Suprapubic skin (tissue), 4 donors: Measurements from ENCODE around the gene KANSL3. TPM values are rescaled to one million over a fixed set of nuclear protein-coding genes. Genes with fewer than 3 reads are reported as not detected.

ENCODE experiments used
- DNase-seq, 2 donors: peaks; one replicate each; pipeline ENCODE4 v3.0.0-alpha.2; 2019; ENCODE audit warnings: low spot score in 2 of 2
- H3K27ac ChIP-seq: fragments of 200-600 bp; sonication (generic); one replicate; pipeline ENCODE4 v1.5.1; 2019
- H3K27me3 ChIP-seq: fragments of 200-600 bp; sonication (generic); one replicate; pipeline ENCODE4 v1.5.1; 2019
- H3K36me3 ChIP-seq: fragments of 200-600 bp; sonication (generic); one replicate; pipeline ENCODE4 v1.5.1; 2019
- H3K4me1 ChIP-seq: fragments of 200-600 bp; sonication (generic); one replicate; pipeline ENCODE4 v1.5.1; 2019
- H3K4me3 ChIP-seq: fragments of 200-600 bp; sonication (generic); one replicate; pipeline ENCODE4 v1.5.1; 2019; ENCODE audit warnings: mild to moderate bottlenecking
- H3K9me3 ChIP-seq: fragments of 200-600 bp; sonication (generic); one replicate; pipeline ENCODE4 v1.5.1; 2019
- CTCF ChIP-seq, 2 donors: fragments of 200-600 bp in 1 of 2; fragments of 450-650 bp in 1 of 2; sonication (generic) in 1 of 2; IDR thresholded peaks; one replicate each; pipeline ENCODE4 v1.5.1; 2016 to 2019; ENCODE audit warnings: antibody characterized with exemption in 2 of 2, mild to moderate bottlenecking in 1 of 2, moderate library complexity in 1 of 2
- EP300 ChIP-seq: sonication (generic); formaldehyde crosslinking; IDR thresholded peaks from one replicate; pipeline ENCODE4 v1.6.1; 2017; ENCODE audit warnings: antibody characterized with exemption
- POLR2A ChIP-seq, 2 donors: fragments of 450-650 bp; IDR thresholded peaks; one replicate each; pipeline ENCODE4 v1.6.1; 2017; ENCODE audit warnings: antibody characterized with exemption in 2 of 2, mild to moderate bottlenecking in 2 of 2, moderate library complexity in 2 of 2
- POLR2AphosphoS5 ChIP-seq, 3 donors: sonication (generic); formaldehyde crosslinking; IDR thresholded peaks; one replicate each; pipeline ENCODE4 v1.6.1; 2017; ENCODE audit warnings: antibody characterized with exemption in 3 of 3
- WGBS: methylation state at CpG from one replicate; pipeline ENCODE4 v1.1.5; 2018; 5-methylcytosine and 5-hydroxymethylcytosine counted together
- total RNA-seq, 4 donors: library from RNA; depleted of rRNA; stranded (reverse); fragments of >200 nt; gene quantifications; one replicate each; pipeline ENCODE4 v1.1.0, GENCODE V29; 2016

The KANSL3 gene
- total RNA-seq, 4 donors from 2014 or later = 29.3 to 70.5 (median 37.4) TPM

- H3K4me3 ChIP-seq = peak within 1 kb of the TSS; percentile 12
- DNase-seq = no peak
- no peaks in the 10 kb centered on the region for H3K36me3 ChIP-seq
- no peak within 1 kb of the TSS for H3K27ac ChIP-seq
- H3K9me3 ChIP-seq = no peaks in the 10 kb centered on the region
- no peaks in the 10 kb centered on the region for H3K27me3 ChIP-seq
- no peak for TF ChIP-seq POLR2A (IDR thresholded peaks at IDR 0.05)
- TF ChIP-seq EP300 = no peak
- WGBS = 44% methylated on average over 10 of the region's 10 CpGs
- peaks cover 3% of the 10 kb centered on the region for H3K4me1 ChIP-seq
Observed at GRCh38 chr2:96642564-96643360, 4.7 kb upstream of the KANSL3 start, which contains the start of gene FER1L5. TSS of gene FER1L5 (plus strand) at chr2:96642764. CDS start at chr2:96642837, 73 bp downstream.

- H3K4me1 ChIP-seq = peaks cover 30% of the 10 kb centered on the region
- TF ChIP-seq POLR2A (IDR thresholded peaks at IDR 0.05) (no peak), EP300 (no peak), POLR2AphosphoS5 (IDR thresholded peaks at IDR 0.05) (no peak), CTCF (IDR thresholded peaks at IDR 0.05) (no peak)
- peak; percentile 91 to 92 for DNase-seq
Observed at GRCh38 chr2:96637385-96638143, 548 bp downstream of the KANSL3 start.

GRCh38 chr2:96636551-96637171 lies 1.5 kb downstream of the KANSL3 start:
- Histone ChIP-seq H3K36me3 (peaks cover 16% of the 10 kb centered on the region), H3K27me3 (no peaks in the 10 kb centered on the region), H3K9me3 (no peaks in the 10 kb centered on the region), H3K27ac (no peak overlapping the region), H3K4me3 (peak overlapping the region; percentile 85), H3K4me1 (peaks cover 37% of the 10 kb centered on the region)
- WGBS = 39% methylated on average over 12 of the region's 14 CpGs
- no peak for TF ChIP-seq EP300
- TF ChIP-seq POLR2A (IDR thresholded peaks at IDR 0.05) = no peak
- TF ChIP-seq CTCF (IDR thresholded peaks at IDR 0.05) = no peak
- TF ChIP-seq POLR2AphosphoS5 (IDR thresholded peaks at IDR 0.05) = no peak
- DNase-seq = no peak

More at GRCh38 chr2:96637385-96638143, 548 bp downstream of the KANSL3 start:
- Histone ChIP-seq H3K27ac (peak overlapping the region; percentile 98), H3K4me3 (peak overlapping the region; percentile 85), H3K27me3 (no peaks in the 10 kb centered on the region), H3K36me3 (peaks cover 11% of the 10 kb centered on the region), H3K9me3 (no peaks in the 10 kb centered on the region)
- WGBS = under 1% methylated on average over 17 of the region's 50 CpGs

GRCh38 chr2:96633641-96634040 lies 4.5 kb downstream of the KANSL3 start:
- Histone ChIP-seq H3K27me3 (no peaks in the 10 kb centered on the region), H3K27ac (no peak overlapping the region), H3K4me3 (no peak overlapping the region), H3K4me1 (peaks cover 38% of the 10 kb centered on the region), H3K9me3 (no peaks in the 10 kb centered on the region), H3K36me3 (peaks cover 44% of the 10 kb centered on the region)
- WGBS = 89% methylated on average over 9 of the region's 9 CpGs
- TF ChIP-seq POLR2AphosphoS5 (IDR thresholded peaks at IDR 0.05) (no peak), POLR2A (IDR thresholded peaks at IDR 0.05) (no peak), EP300 (no peak), CTCF (IDR thresholded peaks at IDR 0.05) (no peak)
- no peak for DNase-seq

- DNase-seq = no peak
- Histone ChIP-seq H3K9me3 (no peaks in the 10 kb centered on the region), H3K4me3 (no peak overlapping the region), H3K27me3 (no peaks in the 10 kb centered on the region), H3K27ac (no peak overlapping the region), H3K4me1 (peaks cover 33% of the 10 kb centered on the region), H3K36me3 (peaks cover 59% of the 10 kb centered on the region)
- no peak for TF ChIP-seq POLR2AphosphoS5 (IDR thresholded peaks at IDR 0.05)
- TF ChIP-seq POLR2A (IDR thresholded peaks at IDR 0.05) = no peak
- TF ChIP-seq EP300 = no peak
- TF ChIP-seq CTCF (IDR thresholded peaks at IDR 0.05) = no peak
- WGBS = 85% methylated on average over 4 of the region's 4 CpGs
Observed at GRCh38 chr2:96631804-96632435, 6.2 kb downstream of the KANSL3 start.
